Activated naive CD8-positive, alpha-beta T cell treated with anti-CD3 and anti-CD28 coated beads, Interleukin-2, amount 50 U/mL, for 24 hours (primary cell): ENCODE measurements around the gene CLIP2.
A peak's percentile ranks its signal among the peaks of the same experiment; 100 is the strongest.
"Not testable (repeated sequence)": the region's sequence is repeated elsewhere in the genome, so short reads cannot be mapped to it uniquely, and the experiment has no call there.

Experiments
- ATAC-seq: fragments of 150-1000 bp; cut with Tn5 transposase; one replicate; pipeline ENCODE4 v1.10.0; 2021
- DNase-seq: peaks from one replicate; pipeline ENCODE4 v3.0.0; 2021
- H3K27ac Mint-ChIP-seq: one replicate; pipeline ENCODE4 v1.8.0; 2021; ENCODE audit warnings: mild to moderate bottlenecking, mixed read lengths
- H3K27me3 Mint-ChIP-seq: one replicate; pipeline ENCODE4 v1.8.0; 2021; ENCODE audit warnings: mixed read lengths
- H3K36me3 Mint-ChIP-seq: one replicate; pipeline ENCODE4 v1.8.0; 2021; ENCODE audit warnings: low read depth, mixed read lengths
- H3K4me1 Mint-ChIP-seq: one replicate; pipeline ENCODE4 v1.8.0; 2021; ENCODE audit warnings: mixed read lengths
- H3K4me3 Mint-ChIP-seq: one replicate; pipeline ENCODE4 v1.8.0; 2021; ENCODE audit warnings: mild to moderate bottlenecking, moderate library complexity, mixed read lengths
- H3K9me3 Mint-ChIP-seq: one replicate; pipeline ENCODE4 v1.8.0; 2021; ENCODE audit warnings: mixed read lengths

The CLIP2 gene

DNA sequence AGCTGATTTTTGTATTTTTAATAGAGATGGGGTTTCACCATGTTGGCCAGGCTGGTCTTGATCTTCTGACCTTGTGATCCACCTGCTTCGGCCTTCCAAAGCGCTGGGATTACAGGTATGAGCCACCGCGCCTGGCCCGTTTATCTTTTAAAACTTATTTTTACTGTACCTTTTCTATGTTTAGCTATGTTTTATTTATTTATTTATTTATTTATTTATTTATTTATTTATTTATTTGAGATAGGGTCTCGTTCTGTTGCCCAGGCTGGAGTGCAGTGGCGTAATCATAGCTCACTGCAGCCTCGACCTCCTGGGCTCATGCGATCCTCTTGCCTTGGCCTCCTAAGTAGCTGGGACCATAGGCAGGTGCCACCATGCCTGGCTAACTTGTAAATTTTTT lies 33.7 kb downstream of the CLIP2 start:
- H3K27ac Mint-ChIP-seq, H3K36me3 Mint-ChIP-seq, H3K9me3 Mint-ChIP-seq, H3K4me1 Mint-ChIP-seq, DNase-seq, H3K27me3 Mint-ChIP-seq, ATAC-seq, H3K4me3 Mint-ChIP-seq: not testable (repeated sequence)

DNA sequence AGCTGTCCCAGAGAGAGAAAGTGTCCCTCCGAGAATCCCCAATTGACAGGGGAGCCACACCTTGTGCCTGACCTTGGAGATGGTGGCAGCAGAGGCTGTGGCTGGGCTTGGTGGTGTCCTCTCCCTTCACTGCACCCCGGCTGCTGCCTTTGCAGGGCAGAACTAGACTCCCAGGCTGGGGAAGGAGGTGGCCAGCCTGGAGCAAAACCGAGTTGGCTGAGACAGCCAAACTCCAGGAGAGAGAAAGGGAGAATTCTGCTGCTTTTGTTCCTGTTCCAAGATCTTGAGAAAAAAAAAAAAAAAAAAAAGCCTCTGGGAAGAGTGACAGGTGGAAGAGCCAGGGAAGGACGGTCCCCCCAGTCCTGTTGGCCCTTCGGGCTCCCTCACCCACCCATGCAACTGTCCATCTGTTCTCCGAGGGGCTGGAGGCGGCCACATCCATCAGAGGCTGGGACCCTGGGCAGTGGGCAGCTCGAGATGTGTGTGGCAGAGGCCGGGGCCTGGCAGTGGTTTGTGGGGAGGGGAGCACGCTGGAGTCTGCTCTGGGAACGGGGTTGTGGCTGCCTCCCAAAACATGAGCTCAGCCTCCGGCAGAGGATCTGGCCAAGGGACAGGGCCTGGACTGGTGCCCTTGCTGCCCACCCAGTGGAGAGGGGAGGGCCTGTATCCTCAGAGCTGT lies 35.5 kb downstream of the CLIP2 start:
- DNase-seq (no peak), ATAC-seq (no peak)
- Mint-ChIP-seq H3K36me3 (no peaks in the 10 kb centered on the region), H3K4me3 (no peak overlapping the region), H3K4me1 (peaks cover 5% of the 10 kb centered on the region), H3K27ac (no peak overlapping the region), H3K27me3 (no peaks in the 10 kb centered on the region), H3K9me3 (no peaks in the 10 kb centered on the region)

DNA sequence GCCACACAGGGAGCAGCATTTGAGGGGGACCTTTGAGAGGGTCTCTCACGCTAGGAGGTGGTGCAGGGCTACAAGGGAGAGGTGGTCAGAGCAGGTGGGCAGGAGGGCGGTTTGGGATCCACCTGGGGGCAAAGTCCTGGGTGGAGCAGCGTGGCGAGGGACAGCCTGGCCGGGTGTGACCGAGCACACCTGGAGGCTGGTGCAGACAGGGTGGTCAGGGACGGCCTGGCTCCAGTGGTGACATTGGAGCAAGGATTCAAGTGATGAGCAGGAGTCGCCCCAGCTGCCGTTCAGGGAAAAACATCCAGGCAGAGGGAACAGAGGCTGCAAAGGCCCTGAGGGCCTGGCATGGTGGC lies 36.0 kb downstream of the CLIP2 start:
- ATAC-seq: no peak
- no peaks in the 10 kb centered on the region for H3K9me3 Mint-ChIP-seq
- H3K27ac Mint-ChIP-seq: no peak overlapping the region
- H3K4me1 Mint-ChIP-seq: peaks cover 5% of the 10 kb centered on the region
- no peaks in the 10 kb centered on the region for H3K27me3 Mint-ChIP-seq
- DNase-seq: no peak
- no peak overlapping the region for H3K4me3 Mint-ChIP-seq
- H3K36me3 Mint-ChIP-seq: no peaks in the 10 kb centered on the region

DNA sequence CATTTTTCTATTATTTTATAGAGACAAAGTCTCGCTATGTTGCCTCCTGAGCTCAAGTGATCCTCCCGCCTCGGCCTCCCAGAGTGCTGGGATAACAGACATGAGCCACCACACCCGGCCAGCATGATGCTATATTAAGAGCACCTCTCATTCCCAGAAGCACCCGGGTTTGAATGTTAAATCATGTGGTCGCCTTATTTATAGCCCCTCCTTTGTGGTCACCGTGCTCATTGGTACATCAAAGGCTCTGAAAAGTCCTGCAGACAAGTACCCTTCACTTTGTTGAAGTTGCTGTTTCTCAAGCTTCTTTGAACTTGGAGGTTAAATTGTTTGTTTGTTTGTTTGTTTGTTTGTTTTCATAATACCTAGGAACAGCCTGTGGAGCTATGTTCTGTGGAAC lies 40.0 kb downstream of the CLIP2 start:
- Mint-ChIP-seq H3K27ac (no peak overlapping the region), H3K4me3 (no peak overlapping the region)
- ATAC-seq: no peak

DNA sequence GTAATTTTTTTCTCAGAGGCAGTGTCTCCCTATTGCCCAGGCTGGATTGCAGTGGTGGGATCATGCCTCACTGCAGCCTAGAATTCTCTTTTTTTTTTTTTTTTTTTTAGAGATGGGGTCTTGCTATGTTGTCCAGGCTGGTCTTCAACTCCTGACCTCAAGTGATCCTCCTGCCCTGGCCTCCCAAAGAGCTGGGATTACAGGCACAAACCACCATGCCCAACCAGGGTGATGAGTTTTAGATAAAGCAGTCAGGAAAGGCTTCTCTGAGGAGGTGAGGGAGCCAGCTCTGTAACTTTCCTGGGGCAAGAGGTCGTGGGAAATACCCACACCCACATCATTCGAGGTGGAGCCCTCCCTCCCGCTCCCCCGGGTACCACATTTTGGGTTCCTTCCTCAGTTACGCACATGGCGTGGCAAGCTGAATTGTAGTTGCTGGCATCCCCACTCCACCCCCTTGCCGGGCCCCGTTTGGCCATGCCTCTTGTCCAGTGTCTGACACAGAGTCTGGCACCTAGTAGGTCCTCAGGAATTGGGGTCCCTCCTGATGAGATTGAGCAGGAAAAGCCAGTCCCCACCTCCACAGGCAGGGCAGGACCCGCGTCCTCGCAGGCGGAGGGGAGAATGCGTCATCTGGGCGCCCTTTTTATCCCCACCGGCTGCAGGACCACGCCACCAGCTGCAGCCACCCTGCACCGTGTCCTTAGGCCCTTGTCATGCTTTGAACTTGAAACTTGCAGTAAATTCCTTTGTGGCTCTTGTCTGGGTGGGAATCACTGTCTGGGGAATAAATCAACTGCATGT lies 43.4 kb downstream of the CLIP2 start:
- Mint-ChIP-seq H3K4me3 (no peak overlapping the region), H3K9me3 (no peaks in the 10 kb centered on the region), H3K27me3 (no peaks in the 10 kb centered on the region), H3K27ac (no peak overlapping the region), H3K4me1 (peaks cover 4% of the 10 kb centered on the region), H3K36me3 (no peaks in the 10 kb centered on the region)
- ATAC-seq (no peak), DNase-seq (no peak)

More for the DNA sequence above, 40.0 kb downstream of the CLIP2 start:
- Mint-ChIP-seq H3K27me3 (no peaks in the 10 kb centered on the region), H3K36me3 (no peaks in the 10 kb centered on the region), H3K9me3 (no peaks in the 10 kb centered on the region), H3K4me1 (peaks cover 2% of the 10 kb centered on the region)
- DNase-seq: no peak

DNA sequence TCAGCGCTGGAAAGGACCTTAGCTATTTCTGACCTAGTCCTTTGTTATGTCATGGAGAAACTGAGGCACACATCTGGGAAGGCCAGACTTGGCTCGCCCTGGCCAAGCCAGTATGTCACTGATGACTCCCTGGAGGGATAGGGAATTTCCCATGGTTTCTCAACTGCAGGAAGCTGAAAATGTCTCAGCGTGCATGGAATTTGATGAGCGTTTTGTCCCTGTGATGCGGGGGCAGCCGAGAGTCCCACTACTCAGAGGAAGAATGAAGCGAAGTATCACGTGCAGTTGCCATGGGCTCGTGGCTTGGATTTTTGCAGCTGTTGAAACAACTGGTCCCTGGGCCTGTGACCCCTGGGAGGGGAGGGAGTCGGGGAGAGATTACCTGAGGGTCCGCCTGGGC lies 44.8 kb downstream of the CLIP2 start:
- ATAC-seq: no peak

DNA sequence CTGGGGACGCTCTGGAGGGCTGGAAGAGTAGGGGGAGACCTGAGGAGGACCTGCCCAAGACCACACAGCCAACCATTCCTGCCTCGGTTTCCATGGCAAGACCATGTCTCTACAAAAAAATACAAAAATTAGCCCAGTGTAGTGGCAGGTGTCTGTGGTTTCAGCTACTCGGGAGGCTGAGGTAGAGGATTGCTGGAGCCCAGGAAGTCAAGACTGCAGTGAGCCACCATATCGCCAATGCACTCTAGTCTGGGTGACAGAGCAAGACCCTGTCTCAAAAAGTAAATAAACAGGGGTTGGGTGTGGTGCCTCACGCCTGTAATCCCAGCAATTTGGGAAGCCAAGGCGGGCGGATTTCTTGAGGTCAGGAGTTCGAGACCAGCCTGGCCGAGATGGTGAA lies 48.7 kb downstream of the CLIP2 start:
- H3K36me3 Mint-ChIP-seq: no peaks in the 10 kb centered on the region
- DNase-seq: no peak
- H3K4me3 Mint-ChIP-seq: no peak overlapping the region
- peaks cover 2% of the 10 kb centered on the region for H3K4me1 Mint-ChIP-seq
- no peaks in the 10 kb centered on the region for H3K27me3 Mint-ChIP-seq
- no peak overlapping the region for H3K27ac Mint-ChIP-seq
- H3K9me3 Mint-ChIP-seq: no peaks in the 10 kb centered on the region
- no peak for ATAC-seq

More for the DNA sequence above, 44.8 kb downstream of the CLIP2 start:
- no peaks in the 10 kb centered on the region for H3K27me3 Mint-ChIP-seq
- no peaks in the 10 kb centered on the region for H3K36me3 Mint-ChIP-seq
- no peaks in the 10 kb centered on the region for H3K9me3 Mint-ChIP-seq
- no peak overlapping the region for H3K27ac Mint-ChIP-seq
- peaks cover 4% of the 10 kb centered on the region for H3K4me1 Mint-ChIP-seq
- H3K4me3 Mint-ChIP-seq: no peak overlapping the region
- no peak for DNase-seq

DNA sequence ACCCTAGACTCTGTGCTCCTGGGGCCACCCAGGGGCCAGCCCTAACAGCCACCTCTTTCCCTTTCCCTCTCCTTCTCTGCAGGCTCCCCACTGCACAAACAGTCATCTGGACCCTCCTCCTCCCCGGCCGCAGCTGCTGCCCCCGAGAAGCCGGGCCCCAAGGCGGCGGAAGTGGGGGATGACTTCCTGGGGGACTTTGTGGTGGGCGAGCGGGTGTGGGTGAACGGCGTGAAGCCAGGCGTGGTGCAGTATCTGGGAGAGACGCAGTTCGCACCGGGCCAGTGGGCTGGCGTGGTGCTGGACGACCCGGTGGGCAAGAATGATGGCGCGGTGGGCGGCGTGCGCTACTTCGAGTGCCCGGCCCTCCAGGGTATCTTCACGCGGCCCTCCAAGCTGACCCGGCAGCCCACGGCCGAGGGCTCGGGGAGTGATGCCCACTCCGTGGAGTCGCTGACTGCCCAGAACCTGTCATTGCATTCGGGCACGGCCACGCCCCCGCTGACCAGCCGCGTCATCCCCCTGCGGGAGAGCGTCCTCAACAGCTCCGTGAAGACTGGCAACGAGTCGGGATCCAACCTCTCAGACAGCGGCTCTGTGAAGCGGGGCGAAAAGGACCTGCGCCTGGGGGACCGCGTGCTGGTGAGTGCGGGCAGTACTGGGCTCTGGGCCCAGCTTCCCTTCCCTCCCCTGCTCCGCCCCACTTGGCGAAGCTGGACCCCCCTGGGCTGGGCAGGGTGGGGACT lies 49.3 kb downstream of the CLIP2 start:
- H3K36me3 Mint-ChIP-seq: no peaks in the 10 kb centered on the region
- DNase-seq (peak; percentile 5), ATAC-seq (no peak)
- H3K4me1 Mint-ChIP-seq: peaks cover 2% of the 10 kb centered on the region
- no peaks in the 10 kb centered on the region for H3K27me3 Mint-ChIP-seq
- no peak overlapping the region for H3K27ac Mint-ChIP-seq
- H3K4me3 Mint-ChIP-seq: no peak overlapping the region
- no peaks in the 10 kb centered on the region for H3K9me3 Mint-ChIP-seq

DNA sequence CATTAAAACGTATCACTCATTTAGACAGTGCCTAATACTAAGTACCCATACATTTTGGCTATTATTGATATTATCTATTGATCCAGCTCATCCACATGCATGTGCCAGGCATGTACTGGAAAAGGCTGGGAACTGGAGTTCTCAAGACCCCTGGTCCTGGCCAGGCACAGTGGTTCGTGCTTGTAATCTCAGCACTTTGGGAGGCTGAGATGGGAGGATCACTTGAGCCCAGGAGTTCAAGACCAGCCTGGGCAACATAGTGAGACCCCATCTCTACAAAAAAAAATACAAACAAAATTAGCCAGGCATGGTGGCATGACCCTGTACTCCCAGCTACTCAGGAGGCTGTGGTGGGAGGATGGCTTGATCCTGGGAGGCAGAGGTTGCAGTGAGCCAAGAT lies 50.4 kb downstream of the CLIP2 start:
- H3K9me3 Mint-ChIP-seq, H3K27ac Mint-ChIP-seq, ATAC-seq, H3K36me3 Mint-ChIP-seq, H3K4me1 Mint-ChIP-seq, H3K4me3 Mint-ChIP-seq, H3K27me3 Mint-ChIP-seq, DNase-seq: not testable (repeated sequence)

DNA sequence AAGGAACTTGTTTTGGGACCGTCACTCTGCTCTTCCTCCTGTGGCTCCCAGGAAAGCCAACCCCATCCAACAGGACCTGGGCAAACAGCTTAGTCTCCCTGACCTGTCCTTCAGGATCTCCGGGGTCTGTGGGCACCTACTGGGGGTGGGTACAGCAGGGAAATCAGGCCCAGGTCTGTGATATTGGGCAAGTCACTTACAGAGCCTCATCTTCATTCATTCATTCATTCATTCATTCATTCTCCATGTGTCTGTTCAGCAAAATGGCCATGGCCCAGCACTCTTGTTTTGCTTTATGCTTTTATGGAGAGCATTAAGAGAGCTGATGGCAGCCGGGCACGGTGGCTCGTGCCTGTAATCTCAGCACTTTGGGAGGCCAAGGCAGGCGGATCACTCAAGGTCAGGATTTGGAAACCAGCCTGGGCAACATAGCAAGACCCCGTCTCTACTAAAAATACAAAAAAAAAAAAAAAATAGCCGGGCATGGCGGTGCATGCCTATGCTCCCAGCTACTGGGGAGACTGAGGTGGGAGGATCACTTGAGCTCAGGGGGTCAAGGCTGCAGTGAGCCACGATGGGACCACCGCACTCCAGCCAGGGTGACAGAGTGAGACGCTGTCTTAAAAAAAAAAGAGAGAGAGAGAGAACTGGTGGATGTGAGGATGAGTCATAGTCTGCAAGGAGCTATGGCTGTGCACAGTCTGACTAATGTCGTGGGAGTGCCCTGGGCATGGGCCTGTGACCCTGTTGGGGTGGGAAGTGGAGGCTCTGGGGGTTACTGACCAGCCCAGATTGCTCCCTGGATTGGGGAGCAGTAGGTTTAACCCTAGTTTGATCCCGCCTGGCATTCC lies 54.3 kb downstream of the CLIP2 start:
- DNase-seq (peak; percentile 10), ATAC-seq (peak; percentile 89)
- Mint-ChIP-seq H3K36me3 (peaks cover 2% of the 10 kb centered on the region), H3K9me3 (no peaks in the 10 kb centered on the region), H3K4me3 (no peak overlapping the region), H3K4me1 (no peaks in the 10 kb centered on the region), H3K27ac (no peak overlapping the region), H3K27me3 (no peaks in the 10 kb centered on the region)

DNA sequence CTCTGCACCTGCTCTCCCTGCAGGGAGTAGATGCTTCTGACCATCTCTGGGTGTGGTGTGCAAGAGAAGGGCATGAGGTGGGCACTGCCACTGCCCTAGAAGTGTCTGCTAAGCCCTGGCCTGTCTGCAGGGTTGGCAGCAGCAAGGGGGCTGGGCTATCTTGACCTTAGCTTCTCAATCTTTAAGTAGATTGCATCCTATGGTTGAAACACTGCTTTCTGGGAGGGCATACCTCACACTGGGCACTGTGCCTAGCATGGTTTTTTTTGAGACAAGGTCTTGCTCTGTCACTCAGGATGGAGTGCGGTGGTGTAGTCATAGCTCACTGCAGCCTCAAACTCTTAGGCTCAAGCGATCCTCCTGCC lies 54.9 kb downstream of the CLIP2 start:
- Mint-ChIP-seq H3K4me1 (no peaks in the 10 kb centered on the region), H3K4me3 (no peak overlapping the region), H3K36me3 (peaks cover 2% of the 10 kb centered on the region), H3K27ac (no peak overlapping the region), H3K9me3 (no peaks in the 10 kb centered on the region), H3K27me3 (no peaks in the 10 kb centered on the region)
- DNase-seq: no peak
- no peak for ATAC-seq

DNA sequence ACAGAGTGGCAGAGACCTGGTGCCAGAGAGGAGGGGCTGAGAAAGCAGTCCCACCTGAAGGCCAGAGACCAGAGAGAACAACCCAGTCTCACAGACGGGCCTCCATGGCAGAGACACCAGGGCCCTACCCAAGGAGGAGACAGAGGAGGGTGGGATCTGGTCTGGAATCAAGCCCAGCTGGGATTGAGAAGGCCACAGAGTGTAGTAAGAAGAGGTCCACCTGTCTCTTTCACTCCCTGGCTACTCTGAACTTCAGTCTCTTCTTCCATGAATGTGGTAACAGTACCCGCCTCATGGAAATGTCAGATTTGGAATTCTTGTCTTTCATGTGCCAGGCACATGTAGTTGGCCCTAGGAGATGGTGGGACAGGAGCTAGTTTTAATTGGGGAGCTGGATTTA lies 55.6 kb downstream of the CLIP2 start:
- Mint-ChIP-seq H3K9me3 (no peaks in the 10 kb centered on the region), H3K27me3 (no peaks in the 10 kb centered on the region), H3K4me1 (no peaks in the 10 kb centered on the region), H3K4me3 (no peak overlapping the region), H3K27ac (no peak overlapping the region), H3K36me3 (peaks cover 2% of the 10 kb centered on the region)
- ATAC-seq (no peak), DNase-seq (no peak)

DNA sequence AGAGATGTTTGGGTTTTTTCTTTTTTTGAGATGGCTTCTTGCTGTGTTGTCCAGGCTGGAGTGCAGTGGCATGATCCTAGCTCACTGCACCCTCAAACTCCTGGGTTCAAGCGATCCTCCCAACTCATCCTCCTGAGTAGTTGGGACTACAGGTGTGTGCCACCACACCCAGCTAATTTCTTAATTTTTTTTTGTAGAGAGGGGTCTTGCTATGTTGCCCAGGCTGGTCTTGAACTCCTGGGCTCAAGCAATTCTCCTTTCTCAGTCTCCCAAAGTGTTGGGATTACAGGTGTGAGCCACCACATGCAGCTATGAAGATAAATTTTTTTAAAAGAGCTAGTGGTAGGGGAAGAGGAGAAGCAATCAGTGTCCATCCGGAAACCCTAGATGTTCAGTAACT lies 56.8 kb downstream of the CLIP2 start:
- ATAC-seq (no peak), DNase-seq (no peak)
- H3K27me3 Mint-ChIP-seq: no peaks in the 10 kb centered on the region
- H3K27ac Mint-ChIP-seq: no peak overlapping the region
- H3K9me3 Mint-ChIP-seq: no peaks in the 10 kb centered on the region
- no peak overlapping the region for H3K4me3 Mint-ChIP-seq
- no peaks in the 10 kb centered on the region for H3K4me1 Mint-ChIP-seq
- H3K36me3 Mint-ChIP-seq: peaks cover 2% of the 10 kb centered on the region

DNA sequence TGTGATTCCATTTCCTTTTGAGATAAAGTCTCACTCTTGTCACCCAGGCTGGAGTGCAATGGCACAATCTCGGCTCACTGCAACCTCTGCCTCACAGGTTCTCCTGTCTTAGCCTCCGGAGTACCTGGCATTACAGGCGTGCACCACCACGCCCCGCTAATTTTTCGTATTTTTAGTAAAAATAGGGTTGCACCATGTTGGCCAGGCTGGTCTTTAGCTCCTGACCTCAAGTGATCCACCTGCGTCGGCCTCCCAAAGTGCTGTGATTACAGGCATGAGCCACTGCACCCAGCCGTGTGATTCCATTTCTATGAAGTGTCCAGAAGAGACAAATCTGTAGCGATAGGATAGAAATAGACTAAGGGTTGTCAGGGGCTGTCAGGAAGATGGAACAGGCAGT lies 60.4 kb downstream of the CLIP2 start:
- Mint-ChIP-seq H3K4me1 (no peaks in the 10 kb centered on the region), H3K27ac (no peak overlapping the region), H3K27me3 (no peaks in the 10 kb centered on the region), H3K9me3 (no peaks in the 10 kb centered on the region), H3K4me3 (no peak overlapping the region), H3K36me3 (peaks cover 2% of the 10 kb centered on the region)
- no peak for DNase-seq
- ATAC-seq: no peak
